Smooth muscle cell (in vitro differentiated cells): ENCODE results near the gene PTTG1IP2. TPM values are rescaled to one million over a fixed set of nuclear protein-coding genes. Genes with fewer than 3 reads are reported as not detected.

Experiments used
- DNase-seq: peaks from one replicate; lab custom pipeline; 2025; ENCODE audit not compliant: unreplicated experiment; lab: John Stamatoyannopoulos, UW
- H2AFZ ChIP-seq: fragments of 200-600 bp; sonication (generic); 2 replicates; pipeline ENCODE4 v1.6.0; 2016; ENCODE audit warnings: antibody characterized with exemption, low read depth, mild to moderate bottlenecking
- H3F3A ChIP-seq: fragments of 200-600 bp; sonication (generic); 2 replicates; pipeline ENCODE4 v1.6.0; 2017; ENCODE audit warnings: antibody characterized with exemption, low read depth
- H3K27ac ChIP-seq: fragments of 200-600 bp; sonication (generic); 2 replicates; pipeline ENCODE4 v1.5.1; 2016; ENCODE audit warnings: low read depth, mild to moderate bottlenecking
- H3K27me3 ChIP-seq: fragments of 200-600 bp; sonication (generic); 2 replicates; pipeline ENCODE4 v1.6.1; 2016; ENCODE audit warnings: low read depth, mild to moderate bottlenecking
- H3K36me3 ChIP-seq: fragments of 200-600 bp; sonication (generic); 2 replicates; pipeline ENCODE4 v1.5.1; 2016; ENCODE audit warnings: low read depth
- H3K4me1 ChIP-seq: fragments of 200-600 bp; sonication (generic); 2 replicates; pipeline ENCODE4 v1.5.1; 2016; ENCODE audit warnings: low read depth
- H3K4me2 ChIP-seq: fragments of 200-600 bp; sonication (generic); 2 replicates; pipeline ENCODE4 v1.6.0; 2016; ENCODE audit warnings: mild to moderate bottlenecking
- H3K4me3 ChIP-seq: fragments of 200-600 bp; sonication (generic); 2 replicates; pipeline ENCODE4 v1.5.1; 2016; ENCODE audit warnings: mild to moderate bottlenecking
- H3K79me2 ChIP-seq: fragments of 200-600 bp; sonication (generic); 2 replicates; pipeline ENCODE4 v1.6.0; 2016; ENCODE audit warnings: low read depth, mild to moderate bottlenecking
- H3K9ac ChIP-seq: fragments of 200-600 bp; sonication (generic); 2 replicates; pipeline ENCODE4 v1.6.0; 2016; ENCODE audit warnings: low read depth
- H3K9me3 ChIP-seq: fragments of 200-600 bp; sonication (generic); replicated peaks from 2 replicates; pipeline ENCODE4 v1.5.1; 2016; ENCODE audit warnings: low read depth
- H4K20me1 ChIP-seq: fragments of 200-600 bp; sonication (generic); 2 replicates; pipeline ENCODE4 v1.6.0; 2016; ENCODE audit warnings: low read depth
- CTCF ChIP-seq: fragments of 200-600 bp; sonication (generic); IDR thresholded peaks from 2 replicates; pipeline ENCODE4 v1.5.1; 2017; ENCODE audit warnings: borderline replicate concordance, mild to moderate bottlenecking, antibody characterized with exemption; ENCODE audit not compliant: insufficient read depth, poor library complexity, severe bottlenecking
- WGBS: methylation state at CpG from one replicate; pipeline ENCODE4 v1.1.7; 2016; ENCODE audit warnings: low lambda C conversion rate; 5-methylcytosine and 5-hydroxymethylcytosine counted together
- polyA plus RNA-seq: library from polyadenylated mRNA; unstranded; fragments of >200 nt; fragmentation: Nextera tagmentation; extraction: Ambion mirVana; gene quantifications from 2 replicates; pipeline ENCODE4 v1.2.1, GENCODE V29; 2016
- total RNA-seq: library from RNA; depleted of rRNA; stranded (reverse); fragments of >200 nt; gene quantifications from 2 replicates; pipeline ENCODE4 v1.2.3, GENCODE V29; 2014

The PTTG1IP2 gene
- total and polyA plus RNA-seq, 2 experiments from 2014 or later, result not detected

- Histone ChIP-seq H3K4me2 (no peak overlapping the region), H3K4me1 (no peaks in the 10 kb centered on the region), H3K27me3 (no peaks in the 10 kb centered on the region), H3K4me3 (no peak overlapping the region), H3F3A (no peaks in the 10 kb centered on the region), H3K79me2 (no peaks in the 10 kb centered on the region), H3K27ac (no peak overlapping the region), H3K9ac (no peak overlapping the region), H3K9me3 (no peaks in the 10 kb centered on the region), H2AFZ (no peak overlapping the region), H3K36me3 (no peaks in the 10 kb centered on the region), H4K20me1 (no peaks in the 10 kb centered on the region)
- no peak for TF ChIP-seq CTCF
- 56% methylated on average over 2 of the region's 2 CpGs for WGBS
- no peak for DNase-seq
These were observed 5.1 kb downstream of the PTTG1IP2 start for GRCh38 chr7:90474284-90475210.

- no peaks in the 10 kb centered on the region for H3K36me3 ChIP-seq
- no peaks in the 10 kb centered on the region for H3K9me3 ChIP-seq
- H3F3A ChIP-seq, result no peaks in the 10 kb centered on the region
- H3K4me2 ChIP-seq, result no peak overlapping the region
- TF ChIP-seq CTCF, result no peak
- no peak overlapping the region for H3K9ac ChIP-seq
- 96% methylated on average over 1 of the region's 1 CpG for WGBS
- no peak overlapping the region for H3K4me3 ChIP-seq
- H4K20me1 ChIP-seq, result no peaks in the 10 kb centered on the region
- H3K27ac ChIP-seq, result no peak overlapping the region
- no peaks in the 10 kb centered on the region for H3K27me3 ChIP-seq
- no peaks in the 10 kb centered on the region for H3K79me2 ChIP-seq
- H3K4me1 ChIP-seq, result peaks cover 6% of the 10 kb centered on the region
- DNase-seq, result no peak
- H2AFZ ChIP-seq, result no peak overlapping the region
These were observed 13.8 kb downstream of the PTTG1IP2 start for GRCh38 chr7:90483251-90483650.

GRCh38 chr7:90484706-90485105 lies 15.3 kb downstream of the PTTG1IP2 start:
- Histone ChIP-seq H3K9ac (no peak overlapping the region), H4K20me1 (no peaks in the 10 kb centered on the region), H3K27me3 (no peaks in the 10 kb centered on the region), H3K9me3 (no peaks in the 10 kb centered on the region), H3K4me2 (no peak overlapping the region), H3K79me2 (no peaks in the 10 kb centered on the region), H3F3A (no peaks in the 10 kb centered on the region), H3K4me1 (peaks cover 6% of the 10 kb centered on the region), H3K27ac (no peak overlapping the region), H3K4me3 (no peak overlapping the region), H2AFZ (no peak overlapping the region), H3K36me3 (no peaks in the 10 kb centered on the region)
- no peak for TF ChIP-seq CTCF
- no peak for DNase-seq
